Nephron progenitor cell (in vitro differentiated cells): ENCODE results near the gene FOXN3.
A peak's percentile ranks its signal among the peaks of the same experiment; 100 is the strongest.

ENCODE experiments used
- DNase-seq: peaks from one replicate; pipeline ENCODE4 v3.0.0; 2021
- H3K27ac Mint-ChIP-seq: 2 replicates; pipeline ENCODE4 v1.8.0; 2021; ENCODE audit warnings: mild to moderate bottlenecking, moderate library complexity, mixed read lengths
- H3K27me3 Mint-ChIP-seq: 2 replicates; pipeline ENCODE4 v1.8.0; 2021; ENCODE audit warnings: mild to moderate bottlenecking, low read depth, mixed read lengths; ENCODE audit not compliant: poor library complexity
- H3K36me3 Mint-ChIP-seq: 2 replicates; pipeline ENCODE4 v1.8.0; 2021; ENCODE audit warnings: low read depth, mixed read lengths
- H3K4me1 Mint-ChIP-seq: 2 replicates; pipeline ENCODE4 v1.8.0; 2021; ENCODE audit warnings: mixed read lengths
- H3K4me3 Mint-ChIP-seq: 2 replicates; pipeline ENCODE4 v1.8.0; 2021; ENCODE audit warnings: mild to moderate bottlenecking, moderate library complexity, mixed read lengths
- H3K9me3 Mint-ChIP-seq: 2 replicates; pipeline ENCODE4 v1.8.0; 2021; ENCODE audit warnings: mild to moderate bottlenecking, moderate library complexity, mixed read lengths
- TF ChIP-seq, protein P1 (sequence below): fragments of 200-600 bp; sonication (generic); IDR thresholded peaks from 2 replicates; pipeline ENCODE4 v1.5.0; 2021; ENCODE audit warnings: antibody characterized with exemption

The FOXN3 gene

DNA sequence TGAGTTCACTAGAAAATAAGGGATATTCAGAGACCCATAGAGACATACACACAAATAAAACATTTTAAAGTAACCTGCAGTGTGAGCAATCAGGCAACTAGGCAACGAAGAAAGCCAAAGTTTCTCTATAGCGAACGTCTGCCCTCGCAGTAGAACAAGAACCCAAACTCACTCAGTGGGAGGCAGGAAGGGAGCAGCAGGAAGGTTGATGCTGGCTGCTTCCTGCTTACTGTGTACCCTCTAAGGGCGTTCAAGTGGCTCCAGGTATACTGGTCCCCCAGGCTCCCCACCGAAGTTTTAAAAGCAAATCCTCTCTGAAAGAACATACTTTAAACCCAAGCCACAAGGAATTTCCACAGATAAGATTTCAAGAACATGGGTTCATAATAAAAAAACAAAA lies 249.3 kb downstream of the FOXN3 start:
- no peaks in the 10 kb centered on the region for H3K4me1 Mint-ChIP-seq
- peaks cover 70% of the 10 kb centered on the region for H3K36me3 Mint-ChIP-seq
- TF ChIP-seq, protein P1, sequence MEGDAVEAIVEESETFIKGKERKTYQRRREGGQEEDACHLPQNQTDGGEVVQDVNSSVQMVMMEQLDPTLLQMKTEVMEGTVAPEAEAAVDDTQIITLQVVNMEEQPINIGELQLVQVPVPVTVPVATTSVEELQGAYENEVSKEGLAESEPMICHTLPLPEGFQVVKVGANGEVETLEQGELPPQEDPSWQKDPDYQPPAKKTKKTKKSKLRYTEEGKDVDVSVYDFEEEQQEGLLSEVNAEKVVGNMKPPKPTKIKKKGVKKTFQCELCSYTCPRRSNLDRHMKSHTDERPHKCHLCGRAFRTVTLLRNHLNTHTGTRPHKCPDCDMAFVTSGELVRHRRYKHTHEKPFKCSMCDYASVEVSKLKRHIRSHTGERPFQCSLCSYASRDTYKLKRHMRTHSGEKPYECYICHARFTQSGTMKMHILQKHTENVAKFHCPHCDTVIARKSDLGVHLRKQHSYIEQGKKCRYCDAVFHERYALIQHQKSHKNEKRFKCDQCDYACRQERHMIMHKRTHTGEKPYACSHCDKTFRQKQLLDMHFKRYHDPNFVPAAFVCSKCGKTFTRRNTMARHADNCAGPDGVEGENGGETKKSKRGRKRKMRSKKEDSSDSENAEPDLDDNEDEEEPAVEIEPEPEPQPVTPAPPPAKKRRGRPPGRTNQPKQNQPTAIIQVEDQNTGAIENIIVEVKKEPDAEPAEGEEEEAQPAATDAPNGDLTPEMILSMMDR, result no peak
- H3K4me3 Mint-ChIP-seq, result no peak overlapping the region
- H3K9me3 Mint-ChIP-seq, result peaks cover 42% of the 10 kb centered on the region
- no peak overlapping the region for H3K27ac Mint-ChIP-seq
- DNase-seq, result no peak
- H3K27me3 Mint-ChIP-seq, result no peaks in the 10 kb centered on the region

DNA sequence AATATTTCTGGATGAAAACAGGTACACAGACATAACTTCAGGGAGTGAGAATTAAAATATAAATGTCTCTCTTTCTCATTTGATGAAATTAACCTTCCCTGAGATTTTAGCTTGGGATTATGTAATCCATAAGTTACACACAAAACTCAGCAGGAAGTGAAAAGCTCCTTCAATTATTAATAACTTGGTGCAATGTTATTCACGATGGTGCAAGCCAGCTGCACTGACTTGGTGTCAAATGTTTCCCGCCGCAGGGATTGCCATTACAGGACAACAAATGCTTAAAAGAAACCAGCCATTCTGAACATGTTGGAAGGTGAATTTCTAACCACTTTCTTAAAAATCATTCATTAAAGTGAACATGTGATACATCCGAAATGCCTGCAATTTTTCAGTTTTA lies 250.4 kb downstream of the FOXN3 start:
- Mint-ChIP-seq H3K27ac (no peak overlapping the region), H3K4me3 (no peak overlapping the region), H3K9me3 (peaks cover 34% of the 10 kb centered on the region), H3K4me1 (no peaks in the 10 kb centered on the region), H3K36me3 (peaks cover 70% of the 10 kb centered on the region), H3K27me3 (no peaks in the 10 kb centered on the region)
- DNase-seq, result no peak
- TF ChIP-seq, protein P1, result no peak

DNA sequence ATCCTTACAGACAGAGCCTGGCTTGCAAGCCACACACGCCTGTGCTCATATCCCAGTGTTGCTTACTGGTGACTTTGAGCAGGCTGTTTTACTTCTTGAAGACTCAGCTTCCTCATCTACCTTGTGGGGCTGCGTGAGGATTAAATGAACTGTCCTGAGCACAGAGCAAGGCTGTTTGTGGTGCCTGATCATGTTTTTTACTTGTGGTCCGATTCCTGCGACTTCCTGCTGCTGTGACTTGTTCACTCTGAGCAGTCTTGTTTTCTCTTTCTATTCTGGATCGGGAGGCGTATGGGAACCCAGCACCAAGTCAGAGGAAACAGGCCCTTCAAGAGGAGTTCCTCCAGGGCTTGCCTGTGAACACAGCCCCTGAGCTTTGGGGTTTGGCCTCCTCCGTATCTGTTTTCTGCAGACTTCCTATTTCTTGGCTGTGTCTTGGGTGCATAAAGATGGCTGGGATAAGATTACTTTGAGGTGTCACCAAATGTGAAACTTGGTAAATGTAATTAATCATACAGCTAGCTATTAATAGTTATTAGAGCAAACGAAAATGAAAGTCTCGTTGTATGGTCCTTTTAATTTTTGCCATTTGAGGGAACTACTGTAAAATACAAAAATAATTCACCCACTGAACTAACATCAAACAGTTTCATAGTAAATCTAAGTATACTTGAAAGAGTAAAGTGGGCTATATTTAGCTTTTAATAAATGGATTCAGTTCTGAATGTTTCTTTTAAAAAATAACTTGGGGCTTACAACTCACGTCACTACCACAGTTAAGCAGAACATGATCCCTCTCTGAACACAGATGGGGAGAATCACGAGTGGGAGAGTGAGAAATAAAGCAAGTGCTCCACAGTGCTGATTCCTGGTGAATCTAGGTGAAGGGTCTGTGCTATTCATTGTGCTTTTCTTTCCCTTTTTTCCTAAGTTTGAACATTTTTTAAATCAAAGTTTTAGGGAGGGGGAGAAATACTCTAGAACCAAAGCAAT lies 251.5 kb downstream of the FOXN3 start:
- TF ChIP-seq, protein P1, result no peak
- DNase-seq, result no peak
- Mint-ChIP-seq H3K27ac (peak overlapping the region; percentile 65), H3K4me1 (peaks cover 2% of the 10 kb centered on the region), H3K9me3 (peaks cover 24% of the 10 kb centered on the region), H3K4me3 (no peak overlapping the region), H3K27me3 (no peaks in the 10 kb centered on the region), H3K36me3 (peaks cover 67% of the 10 kb centered on the region)

DNA sequence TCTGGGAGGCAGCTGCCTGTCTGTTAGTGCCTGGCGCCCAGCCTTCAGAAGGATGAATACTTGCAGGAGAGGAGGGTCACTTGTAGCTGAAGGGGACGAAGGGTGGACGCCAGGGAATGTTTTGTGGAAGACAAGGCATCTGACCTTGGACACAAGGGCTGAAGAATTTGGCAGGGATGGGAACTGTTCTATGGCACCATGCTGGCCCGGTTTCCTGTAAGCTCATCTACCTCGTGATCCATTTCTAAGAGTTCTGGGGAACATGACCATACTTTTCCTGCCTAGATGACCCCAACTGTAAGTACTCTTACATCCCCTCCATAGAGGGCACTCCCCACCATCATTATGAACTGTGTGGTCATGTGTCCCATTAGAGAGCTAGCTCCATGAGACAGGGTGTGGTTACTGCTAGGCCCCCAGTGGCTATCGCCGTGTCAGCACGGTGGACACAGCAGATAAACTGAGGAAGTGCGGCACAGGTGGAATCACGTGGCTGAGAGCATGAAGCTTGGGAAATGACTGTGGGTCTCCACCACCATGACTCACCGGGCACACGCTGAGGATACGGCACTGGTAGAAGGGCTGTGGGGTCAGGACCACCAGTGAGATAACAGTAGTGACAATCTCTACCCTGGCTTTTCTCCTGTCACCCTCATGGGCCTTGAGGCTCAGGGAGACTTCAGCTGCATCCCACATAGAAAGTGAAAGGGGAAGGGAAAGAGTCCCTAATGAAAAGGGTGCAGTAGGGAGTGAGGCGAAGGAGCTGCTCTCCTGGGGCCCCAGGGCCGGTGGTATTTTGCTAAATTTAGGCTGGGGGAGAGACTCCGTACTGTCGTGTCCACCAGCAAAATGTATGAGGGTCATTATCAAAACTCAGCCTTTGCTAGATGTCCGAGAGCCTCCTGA lies 252.6 kb downstream of the FOXN3 start:
- peaks cover 62% of the 10 kb centered on the region for H3K36me3 Mint-ChIP-seq
- TF ChIP-seq, protein P1, result no peak
- H3K9me3 Mint-ChIP-seq, result peaks cover 15% of the 10 kb centered on the region
- H3K27ac Mint-ChIP-seq, result no peak overlapping the region
- H3K27me3 Mint-ChIP-seq, result no peaks in the 10 kb centered on the region
- no peak overlapping the region for H3K4me3 Mint-ChIP-seq
- DNase-seq, result no peak
- peaks cover 12% of the 10 kb centered on the region for H3K4me1 Mint-ChIP-seq

DNA sequence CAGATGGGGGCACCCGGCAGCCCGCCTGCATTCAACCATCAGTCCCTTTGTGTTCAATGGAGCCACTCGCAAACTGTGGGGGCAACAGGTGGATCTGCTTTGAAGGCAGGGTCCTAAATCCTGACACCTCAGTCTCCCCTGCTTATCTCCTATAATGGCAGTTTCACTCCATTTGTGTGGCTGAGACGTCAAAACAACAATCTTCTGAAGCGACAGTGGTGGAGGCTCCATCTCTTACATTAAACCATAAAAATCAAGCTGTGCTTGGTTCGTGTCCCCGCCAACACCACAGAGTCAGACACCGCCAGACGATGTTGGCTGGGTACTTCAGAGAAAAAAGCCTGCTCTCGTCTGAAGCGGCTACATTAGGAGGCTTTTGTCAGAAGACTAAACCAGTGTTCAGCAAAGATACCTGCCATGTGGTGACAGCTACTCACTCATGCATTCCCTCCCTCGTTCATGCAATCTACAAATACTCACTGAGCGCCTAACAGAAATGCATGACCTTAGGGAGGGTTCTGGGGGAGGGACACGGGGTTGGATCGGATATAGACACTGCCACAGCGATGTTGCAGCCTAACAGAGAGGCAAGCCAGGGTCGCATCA lies 253.9 kb downstream of the FOXN3 start:
- no peak overlapping the region for H3K4me3 Mint-ChIP-seq
- H3K27me3 Mint-ChIP-seq, result no peaks in the 10 kb centered on the region
- peaks cover 18% of the 10 kb centered on the region for H3K4me1 Mint-ChIP-seq

More for the DNA sequence above, 253.9 kb downstream of the FOXN3 start:
- TF ChIP-seq, protein P1, result no peak
- no peak for DNase-seq
- Mint-ChIP-seq H3K9me3 (peaks cover 4% of the 10 kb centered on the region), H3K27ac (no peak overlapping the region), H3K36me3 (peaks cover 55% of the 10 kb centered on the region)
